ENCODE results near the gene DHRS2. TPM values are rescaled to one million over a fixed set of nuclear protein-coding genes. Genes with fewer than 3 reads are reported as not detected.

Gene DHRS2
- total RNA-seq, 4 donors from 2014 or later: 0.21 to 2.6 (median 1.3) TPM

GRCh38 chr14:23663711-23664110, 27.5 kb downstream of the DHRS2 start:
- Histone ChIP-seq H3K27ac (no peak overlapping the region), H3K9me3 (no peaks in the 10 kb centered on the region), H3K4me1 (no peaks in the 10 kb centered on the region), H3K4me3 (no peak overlapping the region), H3K36me3 (no peaks in the 10 kb centered on the region), H3K27me3 (peaks cover 2% of the 10 kb centered on the region)
- 66% methylated on average over 5 of the region's 5 CpGs for WGBS
- DNase-seq (ENCODE audit: low spot score in 2 of 2): no peak
- TF ChIP-seq EP300 (IDR thresholded peaks at IDR 0.05) (no peak), POLR2A (IDR thresholded peaks at IDR 0.05) (no peak)

- peaks cover 2% of the 10 kb centered on the region for H3K27me3 ChIP-seq
- WGBS: 84% methylated on average over 5 of the region's 5 CpGs
- no peak overlapping the region for H3K4me3 ChIP-seq
- DNase-seq (ENCODE audit: low spot score in 2 of 2): no peak
- H3K27ac ChIP-seq: no peak overlapping the region
- H3K4me1 ChIP-seq: no peaks in the 10 kb centered on the region
- H3K9me3 ChIP-seq: no peaks in the 10 kb centered on the region
- TF ChIP-seq POLR2AphosphoS5 (IDR thresholded peaks at IDR 0.05) (no peak), EP300 (IDR thresholded peaks at IDR 0.05) (no peak), CTCF (IDR thresholded peaks at IDR 0.05) (no peak), POLR2A (IDR thresholded peaks at IDR 0.05) (no peak)
- H3K36me3 ChIP-seq: no peaks in the 10 kb centered on the region
Measured at GRCh38 chr14:23664207-23664885, 28.2 kb downstream of the DHRS2 start.

GRCh38 chr14:23665302-23666016, 29.3 kb downstream of the DHRS2 start:
- H3K27ac ChIP-seq: no peak overlapping the region
- H3K9me3 ChIP-seq: no peaks in the 10 kb centered on the region
- no peak overlapping the region for H3K4me3 ChIP-seq
- 38% methylated on average over 4 of the region's 4 CpGs for WGBS
- H3K36me3 ChIP-seq: no peaks in the 10 kb centered on the region
- peaks cover 2% of the 10 kb centered on the region for H3K27me3 ChIP-seq
- DNase-seq (ENCODE audit: low spot score in 2 of 2): no peak
- H3K4me1 ChIP-seq: no peaks in the 10 kb centered on the region
- no peak for TF ChIP-seq EP300 (IDR thresholded peaks at IDR 0.05)
- TF ChIP-seq POLR2AphosphoS5 (IDR thresholded peaks at IDR 0.05): no peak
- TF ChIP-seq POLR2A (IDR thresholded peaks at IDR 0.05): no peak
- TF ChIP-seq CTCF (IDR thresholded peaks at IDR 0.05): no peak

- H3K4me1 ChIP-seq: no peaks in the 10 kb centered on the region
- H3K9me3 ChIP-seq: no peaks in the 10 kb centered on the region
- TF ChIP-seq EP300 (IDR thresholded peaks at IDR 0.05): no peak
- no peak for TF ChIP-seq CTCF (IDR thresholded peaks at IDR 0.05)
- no peak for TF ChIP-seq POLR2AphosphoS5 (IDR thresholded peaks at IDR 0.05)
- no peak for TF ChIP-seq POLR2A (IDR thresholded peaks at IDR 0.05)
- no peaks in the 10 kb centered on the region for H3K36me3 ChIP-seq
- peaks cover 2% of the 10 kb centered on the region for H3K27me3 ChIP-seq
- DNase-seq (ENCODE audit: low spot score in 2 of 2): no peak
- H3K27ac ChIP-seq: no peak overlapping the region
- H3K4me3 ChIP-seq: no peak overlapping the region
- 78% methylated on average over 3 of the region's 3 CpGs for WGBS
Measured at GRCh38 chr14:23667134-23667533, 31.0 kb downstream of the DHRS2 start.

- DNase-seq (ENCODE audit: low spot score in 2 of 2): no peak
- 88% methylated on average over 5 of the region's 5 CpGs for WGBS
- Histone ChIP-seq H3K27ac (no peak overlapping the region), H3K4me1 (no peaks in the 10 kb centered on the region), H3K4me3 (no peak overlapping the region), H3K9me3 (no peaks in the 10 kb centered on the region), H3K36me3 (no peaks in the 10 kb centered on the region), H3K27me3 (no peaks in the 10 kb centered on the region)
- no peak for TF ChIP-seq POLR2A (IDR thresholded peaks at IDR 0.05)
- TF ChIP-seq POLR2AphosphoS5 (IDR thresholded peaks at IDR 0.05): no peak
- TF ChIP-seq EP300 (IDR thresholded peaks at IDR 0.05): no peak
- no peak for TF ChIP-seq CTCF (IDR thresholded peaks at IDR 0.05)
Measured at GRCh38 chr14:23669441-23669840, 33.3 kb downstream of the DHRS2 start.
